ENCODE measurements around the gene SH3GL2.

DNA sequence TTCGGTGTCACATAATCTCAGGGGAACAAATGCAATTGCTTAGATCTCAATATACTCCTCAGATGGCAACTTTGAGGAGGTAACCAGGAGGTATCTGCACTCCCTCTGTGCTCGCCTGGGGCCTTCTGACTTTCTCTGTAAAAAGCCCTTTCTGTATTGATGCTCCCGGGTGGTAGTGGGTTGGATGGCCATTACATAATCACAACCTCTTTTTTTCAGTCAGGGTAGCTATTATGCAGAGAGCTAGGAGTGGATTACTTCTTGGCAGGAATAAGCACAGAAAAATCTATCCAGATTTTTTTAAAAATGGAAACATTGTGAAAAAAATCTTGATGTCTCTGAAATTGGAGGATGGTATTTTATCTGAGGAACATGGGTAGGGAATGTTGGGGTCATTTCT, 116.6 kb downstream of the SH3GL2 start:
- TF ChIP-seq POLR2A (IDR thresholded peaks at IDR 0.05; ENCODE audit: low read length) (no peak), GATA1 (IDR thresholded peaks at IDR 0.05; ENCODE audit: low read depth, low read length) (no peak)

Data from erythroblast (primary cell).